22Rv1 (cell line): ENCODE data around the gene MOB2.

Experiments
- H3K27ac ChIP-seq: fragments of 450-650 bp; 2 replicates; pipeline ENCODE4 v1.5.1; 2017
- ZFX ChIP-seq: fragments of 450-650 bp; IDR thresholded peaks from 2 replicates; pipeline ENCODE4 v1.6.1; 2017; ENCODE audit warnings: antibody characterized with exemption, borderline replicate concordance
- TF ChIP-seq, protein P1 (sequence below): fragments of 450-650 bp; IDR thresholded peaks from 2 replicates; pipeline ENCODE4 v1.5.1; 2017; ENCODE audit warnings: mild to moderate bottlenecking

MOB2 gene

DNA sequence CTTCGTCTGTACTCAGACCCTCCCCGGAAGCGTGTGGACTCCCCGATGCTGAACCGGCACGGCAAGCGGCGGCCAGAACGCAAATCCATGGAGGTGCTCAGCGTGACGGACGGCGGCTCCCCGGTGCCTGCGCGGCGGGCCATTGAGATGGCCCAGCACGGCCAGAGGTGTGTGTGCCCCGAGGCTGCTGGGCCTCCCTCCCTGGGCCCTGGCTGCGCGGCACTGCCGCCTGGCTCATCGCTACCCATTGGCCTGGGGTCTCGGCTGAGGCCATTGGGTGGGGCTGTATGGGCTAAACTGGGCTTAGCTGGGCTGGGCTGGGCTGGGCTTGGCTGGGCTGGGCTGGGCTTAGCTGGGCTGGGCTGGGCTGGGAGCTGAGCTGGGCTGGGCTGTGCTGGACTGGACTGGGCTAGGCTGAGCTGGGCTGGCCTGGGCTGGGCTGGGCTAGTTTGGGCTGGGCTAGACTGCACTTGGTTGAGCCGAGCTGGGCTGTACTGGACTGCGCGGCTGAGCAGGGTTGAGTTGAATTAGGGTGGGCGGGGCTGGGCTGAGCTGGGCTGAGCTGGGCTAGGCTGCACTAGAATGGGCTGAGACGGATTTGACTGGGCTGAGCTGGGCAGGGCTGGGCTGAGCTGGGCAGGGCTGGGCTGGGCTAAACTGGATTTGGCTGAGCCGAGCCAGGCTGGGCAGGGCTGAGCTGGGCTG lies 40.7 kb downstream of the MOB2 start:
- H3K27ac ChIP-seq, result peak overlapping the region; percentile 18; the same call in 1 of the 2 replicates
- no peak for TF ChIP-seq ZFX

DNA sequence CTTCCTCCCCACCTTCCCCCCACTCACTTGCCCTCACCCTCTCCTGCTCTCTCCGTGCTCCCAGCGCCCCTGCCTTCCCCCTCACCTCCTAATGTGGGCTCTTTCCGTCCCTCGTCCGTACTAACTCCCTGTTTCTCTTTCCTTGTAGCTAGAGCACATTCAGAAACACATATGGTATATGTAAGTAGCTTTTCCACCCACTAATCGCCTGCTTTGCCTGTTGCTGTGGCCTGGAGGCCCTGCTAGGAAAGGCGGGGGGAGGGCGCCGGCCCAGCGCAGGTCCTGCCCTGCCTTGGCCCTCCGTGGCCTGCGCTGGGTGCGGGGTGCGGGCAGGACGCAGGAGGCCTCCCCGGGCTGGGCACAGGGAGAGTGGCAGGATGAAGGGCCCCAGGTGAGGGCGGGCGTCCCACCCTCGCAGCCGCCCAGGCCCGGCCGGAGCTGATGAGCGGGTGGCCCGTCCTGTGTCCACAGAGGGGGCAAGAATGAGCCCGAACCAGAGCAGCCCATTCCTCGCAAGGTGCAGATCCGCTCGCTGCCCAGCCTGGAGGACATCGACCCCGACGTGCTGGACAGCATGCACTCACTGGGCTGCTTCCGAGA lies 41.7 kb downstream of the MOB2 start:
- H3K27ac ChIP-seq, result no peak overlapping the region
- no peak for TF ChIP-seq ZFX
- TF ChIP-seq, protein P1, sequence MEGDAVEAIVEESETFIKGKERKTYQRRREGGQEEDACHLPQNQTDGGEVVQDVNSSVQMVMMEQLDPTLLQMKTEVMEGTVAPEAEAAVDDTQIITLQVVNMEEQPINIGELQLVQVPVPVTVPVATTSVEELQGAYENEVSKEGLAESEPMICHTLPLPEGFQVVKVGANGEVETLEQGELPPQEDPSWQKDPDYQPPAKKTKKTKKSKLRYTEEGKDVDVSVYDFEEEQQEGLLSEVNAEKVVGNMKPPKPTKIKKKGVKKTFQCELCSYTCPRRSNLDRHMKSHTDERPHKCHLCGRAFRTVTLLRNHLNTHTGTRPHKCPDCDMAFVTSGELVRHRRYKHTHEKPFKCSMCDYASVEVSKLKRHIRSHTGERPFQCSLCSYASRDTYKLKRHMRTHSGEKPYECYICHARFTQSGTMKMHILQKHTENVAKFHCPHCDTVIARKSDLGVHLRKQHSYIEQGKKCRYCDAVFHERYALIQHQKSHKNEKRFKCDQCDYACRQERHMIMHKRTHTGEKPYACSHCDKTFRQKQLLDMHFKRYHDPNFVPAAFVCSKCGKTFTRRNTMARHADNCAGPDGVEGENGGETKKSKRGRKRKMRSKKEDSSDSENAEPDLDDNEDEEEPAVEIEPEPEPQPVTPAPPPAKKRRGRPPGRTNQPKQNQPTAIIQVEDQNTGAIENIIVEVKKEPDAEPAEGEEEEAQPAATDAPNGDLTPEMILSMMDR, result no peak

DNA sequence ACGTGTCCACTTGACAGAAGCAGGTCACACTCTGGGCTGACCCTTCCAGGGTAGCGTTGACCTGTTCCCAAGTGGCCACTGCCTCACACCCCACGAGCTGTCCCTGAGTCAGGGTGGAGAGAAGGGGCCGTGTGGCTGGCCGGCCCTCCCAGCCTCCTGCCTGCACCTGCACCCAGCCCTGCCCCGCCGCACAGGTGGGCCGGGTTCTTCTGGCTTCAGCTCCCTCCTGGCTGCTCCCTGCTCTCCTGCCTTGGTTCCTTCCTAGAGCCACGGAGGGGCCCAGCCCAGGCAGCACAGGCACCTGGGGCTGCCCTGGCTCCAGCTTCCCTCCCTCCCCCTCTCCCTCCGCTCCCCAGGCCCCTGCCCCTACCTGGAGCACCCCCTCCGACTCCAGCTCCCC lies 42.3 kb downstream of the MOB2 start:
- H3K27ac ChIP-seq, result no peak overlapping the region
- TF ChIP-seq, protein P1, result no peak
- no peak for TF ChIP-seq ZFX

DNA sequence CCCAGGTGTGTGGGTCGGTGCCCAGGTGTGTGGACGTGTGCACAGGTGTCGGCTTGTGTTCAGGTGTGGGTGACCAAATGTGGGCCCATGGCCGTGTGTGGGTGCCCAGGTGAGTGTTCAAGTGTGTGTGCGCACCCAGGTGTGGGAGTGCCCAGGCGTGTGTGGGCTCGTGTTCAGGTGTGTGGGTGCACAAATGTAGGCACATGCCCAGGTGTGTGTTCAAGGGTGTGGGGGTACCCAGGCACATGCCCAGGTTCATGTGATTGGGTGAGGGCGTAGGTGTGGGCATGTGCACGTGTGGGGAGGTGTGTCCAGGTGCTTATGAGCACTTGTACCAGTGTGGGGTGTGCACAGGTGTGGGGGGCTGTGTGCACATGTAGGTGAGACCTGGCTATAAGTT lies 42.8 kb downstream of the MOB2 start:
- no peak overlapping the region for H3K27ac ChIP-seq
- TF ChIP-seq, protein P1, result no peak
- TF ChIP-seq ZFX, result no peak

DNA sequence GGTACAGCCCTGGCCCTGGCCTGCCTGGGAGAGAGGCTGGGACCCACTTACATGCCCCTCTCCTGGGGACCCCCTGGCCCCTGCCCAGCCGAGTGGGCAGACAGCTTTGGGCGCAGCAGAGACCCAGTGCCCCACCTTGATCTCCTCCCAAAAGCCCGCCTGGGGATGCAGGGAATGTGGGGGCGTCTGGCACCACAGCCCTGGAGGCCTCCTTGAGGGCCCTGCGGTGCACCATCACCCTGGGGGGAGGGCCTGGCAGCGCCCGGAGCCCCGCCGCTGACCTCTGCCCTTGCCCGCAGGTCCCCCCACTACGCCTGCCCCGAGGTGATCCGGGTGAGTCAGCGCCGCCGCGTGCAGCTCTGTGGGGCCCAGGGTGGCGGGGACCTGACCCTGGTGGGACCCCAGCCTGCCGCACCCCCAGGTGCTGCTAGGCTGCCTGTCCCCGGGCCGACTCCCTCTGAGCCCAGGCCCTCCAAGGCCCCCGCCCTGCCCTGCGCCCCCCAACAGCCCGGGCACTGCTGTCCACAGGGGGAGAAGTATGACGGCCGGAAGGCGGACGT lies 43.7 kb downstream of the MOB2 start:
- TF ChIP-seq, protein P1, result no peak
- TF ChIP-seq ZFX, result no peak

DNA sequence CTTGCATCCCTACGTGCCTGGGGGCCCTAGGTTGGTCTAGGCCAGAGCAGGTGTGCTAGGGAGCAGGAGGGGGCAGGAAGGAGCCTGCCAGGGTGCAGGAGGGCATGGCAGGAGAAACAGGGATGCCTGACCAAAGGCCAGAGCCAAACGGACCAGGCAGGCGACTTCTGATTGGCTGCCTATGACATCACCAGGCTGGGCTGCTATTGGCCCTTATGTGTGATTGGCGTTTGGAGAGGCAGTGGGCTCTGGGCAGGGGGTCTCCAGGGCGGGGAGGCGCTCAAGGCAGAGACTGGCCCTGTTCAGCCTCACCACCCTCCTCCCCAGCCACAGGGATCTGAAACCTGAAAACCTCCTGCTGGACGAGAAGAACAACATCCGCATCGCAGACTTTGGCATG lies 44.4 kb downstream of the MOB2 start:
- TF ChIP-seq ZFX, result no peak
- TF ChIP-seq, protein P1, result no peak
- H3K27ac ChIP-seq, result peak overlapping the region; percentile 45; the same call in 1 of the 2 replicates

More for the DNA sequence above, 43.7 kb downstream of the MOB2 start:
- H3K27ac ChIP-seq, result peak overlapping the region; percentile 45; the same call in 1 of the 2 replicates

DNA sequence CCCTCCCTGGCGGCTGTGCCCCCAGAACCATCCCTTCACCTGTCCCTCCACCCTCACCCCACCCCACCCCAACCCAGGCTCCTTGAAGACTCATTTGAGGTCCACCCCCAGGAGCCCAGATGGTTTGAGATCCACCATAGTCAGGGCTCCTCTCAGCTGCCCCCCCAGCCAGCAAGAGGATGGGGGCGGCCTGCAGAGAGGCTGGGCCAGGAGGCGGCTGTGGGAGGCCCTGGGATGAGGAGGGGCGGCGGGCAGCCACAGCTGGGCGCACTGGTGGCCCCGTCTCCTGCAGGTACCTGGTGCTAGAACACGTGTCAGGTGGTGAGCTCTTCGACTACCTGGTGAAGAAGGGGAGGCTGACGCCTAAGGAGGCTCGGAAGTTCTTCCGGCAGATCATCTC lies 46.1 kb downstream of the MOB2 start:
- TF ChIP-seq, protein P1, result no peak
- no peak for TF ChIP-seq ZFX
- no peak overlapping the region for H3K27ac ChIP-seq
